GM12874 (cell line): ENCODE data around the gene NAE1.

Source experiments
- CTCF ChIP-seq: IDR thresholded peaks from 2 replicates; pipeline ENCODE4 v1.5.1; 2011; ENCODE audit warnings: low read depth, mild to moderate bottlenecking, control low read depth, low read length, moderate library complexity; ENCODE audit not compliant: insufficient read depth

The NAE1 gene

GRCh38 chr16:66830422-66831404 is at the start of gene NAE1:
TSS of gene NAE1 (minus strand) at chr16:66830976. CDS start at chr16:66830899, 77 bp downstream.
- peak; percentile 100 for TF ChIP-seq CTCF

GRCh38 chr16:66878067-66878466 is 47.3 kb upstream of the NAE1 start:
- no peak for TF ChIP-seq CTCF

- no peak for TF ChIP-seq CTCF
Observed at GRCh38 chr16:66874079-66874775, 43.5 kb upstream of the NAE1 start.

GRCh38 chr16:66873685-66874055 is 42.9 kb upstream of the NAE1 start:
- no peak for TF ChIP-seq CTCF

DNA sequence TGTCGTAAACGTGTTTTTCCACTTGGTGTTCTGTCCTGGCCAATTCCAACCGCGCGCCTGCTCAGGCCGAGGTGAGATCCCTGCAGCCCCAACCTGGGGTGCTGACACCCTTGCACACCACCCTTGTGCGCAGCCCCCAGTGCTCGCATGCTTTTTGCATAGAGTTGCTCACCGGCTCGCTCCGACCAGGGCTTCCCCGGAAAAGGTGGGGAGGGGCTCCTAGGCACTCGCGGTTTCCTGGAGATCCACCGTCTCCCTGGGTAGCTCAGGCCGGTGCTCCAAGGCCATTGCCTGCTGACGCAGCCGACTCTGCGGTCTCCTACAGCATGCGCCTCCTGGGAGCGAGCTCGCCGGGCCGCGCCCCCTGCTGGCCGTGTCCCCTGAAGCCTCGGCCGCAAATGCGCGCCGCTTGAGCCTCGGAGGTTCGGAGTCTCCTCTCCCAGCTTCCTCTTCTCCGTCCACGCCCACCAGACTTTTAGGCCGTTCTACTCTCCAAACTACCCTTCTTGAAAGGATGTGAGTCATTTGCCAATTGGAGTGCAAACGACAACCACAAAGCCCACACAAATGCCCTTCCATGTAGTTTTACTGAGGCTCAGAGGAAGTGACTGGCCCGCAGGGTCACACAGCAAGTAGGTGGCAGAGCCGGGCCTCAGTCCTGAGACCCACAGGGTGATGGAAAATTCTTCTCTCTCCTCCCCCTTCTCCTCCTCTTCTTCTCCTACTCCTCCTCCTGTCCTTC is 42.3 kb upstream of the NAE1 start:
- peak; percentile 97 for TF ChIP-seq CTCF

GRCh38 chr16:66872559-66872942 is 41.8 kb upstream of the NAE1 start:
- no peak for TF ChIP-seq CTCF

- no peak for TF ChIP-seq CTCF
Observed at GRCh38 chr16:66871840-66872239, 41.1 kb upstream of the NAE1 start.
